ENCODE results near the gene PLA2G4E. TPM values are rescaled to one million over a fixed set of nuclear protein-coding genes. Genes with fewer than 3 reads are reported as not detected.

Gene PLA2G4E
- total RNA-seq, 3 donors from 2014 or later (not counting 1 experiment from before 2014, with no cell fraction given), result not detected

DNA sequence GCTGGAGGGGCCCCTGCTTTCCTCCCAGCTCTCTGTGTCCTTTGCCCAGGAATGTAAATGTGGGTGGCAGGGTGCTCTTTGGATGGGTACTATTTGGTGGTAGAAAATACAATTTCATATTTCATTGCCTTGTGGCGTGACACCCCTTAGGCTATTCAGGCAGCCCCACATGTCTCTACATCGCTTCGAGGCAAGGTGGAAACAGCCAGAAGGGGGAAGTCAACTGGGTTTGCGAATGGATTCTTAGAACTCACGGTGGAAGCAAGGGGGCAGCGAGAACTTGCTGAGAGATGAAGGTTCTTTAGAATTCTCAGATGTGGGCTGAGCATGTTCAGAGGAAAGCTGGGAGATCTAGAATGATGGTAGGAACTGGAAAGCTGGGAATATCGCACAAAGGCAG, 48.2 kb upstream of the PLA2G4E start:
- Histone ChIP-seq H3K27me3 (ENCODE audit: control insufficient read depth, insufficient read depth, low read length) (no peaks in the 10 kb centered on the region), H3K4me3 (ENCODE audit: low read length) (no peak overlapping the region), H3K27ac (ENCODE audit: low read length) (no peak overlapping the region), H3K36me3 (ENCODE audit: control insufficient read depth, insufficient read depth, low read length) (no peaks in the 10 kb centered on the region), H3K4me1 (ENCODE audit: control insufficient read depth, insufficient read depth, low read length) (no peaks in the 10 kb centered on the region), H3K9me3 (ENCODE audit: control insufficient read depth, insufficient read depth, low read length) (no peaks in the 10 kb centered on the region)
- Mint-ChIP-seq H3K4me1 (peaks cover 0 to 7% of the 10 kb centered on the region in 2 donors), H3K36me3 (no peaks in the 10 kb centered on the region), H3K9me3 (peaks cover 0 to 3% of the 10 kb centered on the region in 2 donors), H3K27me3 (ENCODE audit: low read depth in 2 of 2) (peaks cover 14 to 25% of the 10 kb centered on the region in 2 donors), H3K27ac (no peak overlapping the region), H3K4me3 (no peak overlapping the region)
- intact Hi-C loops (cut with micrococcal nuclease), result no loop called here
- TF ChIP-seq, protein P1, sequence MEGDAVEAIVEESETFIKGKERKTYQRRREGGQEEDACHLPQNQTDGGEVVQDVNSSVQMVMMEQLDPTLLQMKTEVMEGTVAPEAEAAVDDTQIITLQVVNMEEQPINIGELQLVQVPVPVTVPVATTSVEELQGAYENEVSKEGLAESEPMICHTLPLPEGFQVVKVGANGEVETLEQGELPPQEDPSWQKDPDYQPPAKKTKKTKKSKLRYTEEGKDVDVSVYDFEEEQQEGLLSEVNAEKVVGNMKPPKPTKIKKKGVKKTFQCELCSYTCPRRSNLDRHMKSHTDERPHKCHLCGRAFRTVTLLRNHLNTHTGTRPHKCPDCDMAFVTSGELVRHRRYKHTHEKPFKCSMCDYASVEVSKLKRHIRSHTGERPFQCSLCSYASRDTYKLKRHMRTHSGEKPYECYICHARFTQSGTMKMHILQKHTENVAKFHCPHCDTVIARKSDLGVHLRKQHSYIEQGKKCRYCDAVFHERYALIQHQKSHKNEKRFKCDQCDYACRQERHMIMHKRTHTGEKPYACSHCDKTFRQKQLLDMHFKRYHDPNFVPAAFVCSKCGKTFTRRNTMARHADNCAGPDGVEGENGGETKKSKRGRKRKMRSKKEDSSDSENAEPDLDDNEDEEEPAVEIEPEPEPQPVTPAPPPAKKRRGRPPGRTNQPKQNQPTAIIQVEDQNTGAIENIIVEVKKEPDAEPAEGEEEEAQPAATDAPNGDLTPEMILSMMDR (IDR thresholded peaks at IDR 0.05), result no peak
- DNase-seq (no peak), ATAC-seq (no peak)
- WGBS (ENCODE audit: insufficient coverage), result 80% methylated on average over 7 of the region's 7 CpGs

DNA sequence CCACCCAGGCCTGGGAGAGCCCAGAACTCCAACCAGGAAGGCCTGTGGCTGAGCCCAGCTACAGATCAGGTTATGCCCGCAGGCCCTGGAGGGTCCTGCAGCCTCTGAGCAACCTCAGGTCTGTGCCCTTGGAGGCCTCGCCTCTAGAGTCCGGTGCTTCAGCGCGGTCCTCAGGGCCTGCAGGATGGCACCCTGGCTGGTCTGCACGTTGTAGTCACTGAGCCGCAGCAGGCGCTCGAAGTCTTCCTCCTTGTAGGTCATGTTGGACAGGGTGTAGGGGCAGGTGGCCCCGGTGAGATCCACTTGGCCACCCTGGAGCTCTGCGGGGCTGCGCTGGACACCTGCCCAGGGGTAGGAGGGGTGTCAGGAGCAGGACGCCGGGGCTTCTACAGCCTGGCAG, 47.8 kb upstream of the PLA2G4E start:
- no peaks in the 10 kb centered on the region for H3K36me3 ChIP-seq (ENCODE audit: control insufficient read depth, insufficient read depth, low read length)
- H3K4me1 ChIP-seq (ENCODE audit: control insufficient read depth, insufficient read depth, low read length), result no peaks in the 10 kb centered on the region
- no peak overlapping the region for H3K4me3 ChIP-seq (ENCODE audit: low read length)
- H3K27ac Mint-ChIP-seq, result no peak overlapping the region
- peaks cover 14 to 20% of the 10 kb centered on the region in 2 donors for H3K27me3 Mint-ChIP-seq (ENCODE audit: low read depth in 2 of 2)
- peaks cover 0 to 7% of the 10 kb centered on the region in 2 donors for H3K4me1 Mint-ChIP-seq
- ATAC-seq, result no peak
- peaks cover 0 to 3% of the 10 kb centered on the region in 2 donors for H3K9me3 Mint-ChIP-seq
- intact Hi-C loops (cut with micrococcal nuclease), result no loop called here
- H3K27me3 ChIP-seq (ENCODE audit: control insufficient read depth, insufficient read depth, low read length), result no peaks in the 10 kb centered on the region
- no peaks in the 10 kb centered on the region for H3K36me3 Mint-ChIP-seq
- H3K4me3 Mint-ChIP-seq, result no peak overlapping the region
- DNase-seq, result no peak
- no peaks in the 10 kb centered on the region for H3K9me3 ChIP-seq (ENCODE audit: control insufficient read depth, insufficient read depth, low read length)
- TF ChIP-seq, protein P1 (IDR thresholded peaks at IDR 0.05), result no peak
- no peak overlapping the region for H3K27ac ChIP-seq (ENCODE audit: low read length)
- WGBS (ENCODE audit: insufficient coverage), result 85% methylated on average over 14 of the region's 14 CpGs

- H3K27me3 ChIP-seq (ENCODE audit: control insufficient read depth, insufficient read depth, low read length), result no peaks in the 10 kb centered on the region
- intact Hi-C loops (cut with micrococcal nuclease), result no loop called here
- H3K4me1 ChIP-seq (ENCODE audit: control insufficient read depth, insufficient read depth, low read length), result no peaks in the 10 kb centered on the region
- WGBS (ENCODE audit: insufficient coverage), result 39% methylated on average over 7 of the region's 10 CpGs
- H3K9me3 ChIP-seq (ENCODE audit: control insufficient read depth, insufficient read depth, low read length), result no peaks in the 10 kb centered on the region
- Mint-ChIP-seq H3K9me3 (peaks cover 0 to 3% of the 10 kb centered on the region in 2 donors), H3K27me3 (ENCODE audit: low read depth in 2 of 2) (peaks cover 14 to 19% of the 10 kb centered on the region in 2 donors), H3K4me1 (peaks cover 0 to 7% of the 10 kb centered on the region in 2 donors), H3K27ac (no peak overlapping the region), H3K36me3 (no peaks in the 10 kb centered on the region), H3K4me3 (no peak overlapping the region)
- TF ChIP-seq, protein P1 (IDR thresholded peaks at IDR 0.05), result no peak
- no peak overlapping the region for H3K27ac ChIP-seq (ENCODE audit: low read length)
- DNase-seq (no peak), ATAC-seq (no peak)
- H3K36me3 ChIP-seq (ENCODE audit: control insufficient read depth, insufficient read depth, low read length), result no peaks in the 10 kb centered on the region
- no peak overlapping the region for H3K4me3 ChIP-seq (ENCODE audit: low read length)
Observed at GRCh38 chr15:42066764-42067415, 46.0 kb upstream of the PLA2G4E start.

DNA sequence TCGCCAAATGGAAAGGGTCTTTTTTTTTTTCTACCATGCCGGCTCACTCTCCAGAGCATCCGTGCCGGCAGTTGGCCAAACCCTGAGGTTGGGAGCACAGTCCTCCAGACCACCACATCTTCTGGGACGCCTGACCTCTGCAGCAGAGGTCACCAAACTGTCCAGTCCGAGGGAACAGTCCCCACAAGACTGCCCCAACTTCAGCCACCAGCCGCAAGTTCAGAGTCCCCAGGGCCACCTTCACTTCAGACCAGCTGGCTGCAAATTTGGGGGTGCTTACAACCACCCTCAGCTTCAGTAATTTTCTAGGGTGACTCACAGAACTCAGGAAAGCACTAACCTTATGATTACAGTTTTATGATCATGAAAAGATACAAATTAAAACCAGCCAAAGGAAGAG, 44.6 kb upstream of the PLA2G4E start:
- intact Hi-C loops (cut with micrococcal nuclease), result no loop called here
- Mint-ChIP-seq H3K4me3 (no peak overlapping the region), H3K27ac (no peak overlapping the region), H3K9me3 (peaks cover 0 to 3% of the 10 kb centered on the region in 2 donors), H3K36me3 (no peaks in the 10 kb centered on the region), H3K27me3 (ENCODE audit: low read depth in 2 of 2) (peaks cover 14 to 19% of the 10 kb centered on the region in 2 donors), H3K4me1 (peaks cover under 1 to 7% of the 10 kb centered on the region in 2 donors)
- no peak for DNase-seq
- Histone ChIP-seq H3K27ac (ENCODE audit: low read length) (no peak overlapping the region), H3K36me3 (ENCODE audit: control insufficient read depth, insufficient read depth, low read length) (no peaks in the 10 kb centered on the region), H3K9me3 (ENCODE audit: control insufficient read depth, insufficient read depth, low read length) (no peaks in the 10 kb centered on the region), H3K4me3 (ENCODE audit: low read length) (no peak overlapping the region), H3K27me3 (ENCODE audit: control insufficient read depth, insufficient read depth, low read length) (no peaks in the 10 kb centered on the region), H3K4me1 (ENCODE audit: control insufficient read depth, insufficient read depth, low read length) (no peaks in the 10 kb centered on the region)
- TF ChIP-seq, protein P1 (IDR thresholded peaks at IDR 0.05), result no peak
- WGBS (ENCODE audit: insufficient coverage), result 78% methylated on average over 7 of the region's 7 CpGs
- ATAC-seq, result no peak

All from natural killer cell (primary cell).